Measurements from ENCODE around the gene E2F4.

E2F4 gene

DNA sequence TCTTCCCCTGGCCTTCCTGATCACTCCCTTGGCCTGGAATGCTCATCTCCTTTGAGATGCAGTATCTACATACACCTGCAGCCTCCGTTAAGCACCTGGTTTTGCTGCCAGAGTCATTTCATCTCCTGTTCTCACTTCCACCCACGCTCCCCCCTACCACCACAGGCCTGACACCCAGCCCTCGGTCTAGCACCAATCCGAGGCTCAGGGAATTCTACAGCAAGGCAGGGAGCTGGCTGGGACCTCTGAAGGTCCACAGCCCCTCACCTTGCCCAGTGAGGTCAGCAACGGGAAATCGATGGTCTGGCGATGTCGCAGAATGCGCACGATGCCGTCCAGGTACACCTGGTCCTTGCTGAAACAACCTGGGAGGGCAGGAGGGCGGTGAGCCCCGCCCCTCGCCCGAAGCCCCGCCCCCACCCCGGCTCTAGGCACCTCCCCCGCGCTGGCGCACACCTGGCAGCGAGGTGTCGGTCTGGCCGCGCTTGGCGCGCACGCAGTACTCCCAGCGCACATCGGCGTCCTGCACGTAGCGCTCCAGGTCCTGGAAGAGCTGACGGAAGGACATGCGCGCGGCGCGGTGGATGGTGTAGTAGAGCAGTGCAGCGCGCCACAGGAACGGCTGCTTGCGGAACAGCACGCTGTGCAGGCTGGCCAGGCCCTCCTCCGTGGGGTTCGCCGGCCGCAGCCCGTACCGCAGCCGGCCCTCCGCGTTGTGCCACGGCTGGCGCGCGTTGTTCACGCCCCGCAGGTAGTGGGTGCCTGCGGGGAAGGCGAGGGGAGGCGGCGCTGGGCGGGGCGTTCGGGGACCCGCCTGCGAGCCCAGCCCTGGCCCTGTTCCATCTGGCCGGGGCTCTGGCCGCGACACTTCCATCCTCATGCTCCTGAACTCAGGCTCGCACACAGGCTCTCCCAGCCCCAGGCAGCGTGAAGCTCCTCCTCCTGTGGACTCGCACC is 13.9 kb upstream of the E2F4 start:
- DNase-seq, result peak; percentile 90

DNA sequence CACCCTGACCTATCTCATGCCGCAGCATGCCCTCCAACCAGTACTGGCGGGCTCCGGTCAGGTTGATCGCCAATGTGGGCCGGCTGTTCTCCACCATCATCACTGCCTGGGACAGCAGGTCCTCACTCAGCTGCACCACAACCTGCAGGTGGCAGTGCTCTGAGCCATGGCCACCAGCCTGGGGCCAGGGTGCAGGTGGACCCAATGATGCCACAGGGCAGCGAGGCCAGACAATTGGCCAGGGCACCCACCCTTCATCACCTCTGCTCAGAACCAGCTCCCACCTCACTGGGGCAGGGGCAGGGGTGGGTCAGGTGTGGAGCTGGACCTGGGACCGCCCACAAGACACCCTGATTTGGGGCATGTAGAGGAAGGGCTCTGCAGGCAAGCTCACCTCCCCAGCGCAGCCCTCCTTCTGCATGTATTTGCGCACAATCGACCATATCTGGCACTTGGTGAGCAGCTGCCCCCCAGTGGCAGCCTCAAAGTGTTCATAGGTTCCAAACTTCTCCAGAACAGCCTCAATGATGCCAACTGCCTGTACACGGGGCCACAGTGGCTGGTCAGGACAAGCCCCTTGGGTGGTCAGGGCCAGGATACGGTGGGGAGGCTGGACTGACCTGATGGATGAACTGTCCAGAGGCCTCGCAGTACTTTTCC is 12.4 kb upstream of the E2F4 start:
- DNase-seq, result no peak

DNA sequence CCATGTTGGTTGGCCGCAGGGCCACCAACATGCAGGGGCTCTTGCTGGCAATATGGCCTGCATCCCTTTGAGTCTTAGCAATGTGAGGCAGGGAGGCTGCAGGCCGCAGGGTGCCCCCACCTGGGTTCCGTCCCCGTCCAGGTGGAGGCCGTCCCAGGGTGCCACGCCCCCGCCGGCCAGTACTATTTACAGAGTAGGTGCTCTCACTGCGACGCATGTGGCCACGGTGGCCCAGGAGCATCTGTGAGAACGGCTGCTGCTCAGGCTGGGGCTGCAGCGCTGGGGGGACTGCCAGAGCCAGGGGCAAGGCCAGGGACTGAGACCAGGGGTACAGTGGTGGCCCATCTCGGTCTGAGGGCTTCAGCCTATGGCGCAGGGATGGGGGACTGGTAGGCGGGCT is 11.8 kb upstream of the E2F4 start:
- DNase-seq, result no peak

DNA sequence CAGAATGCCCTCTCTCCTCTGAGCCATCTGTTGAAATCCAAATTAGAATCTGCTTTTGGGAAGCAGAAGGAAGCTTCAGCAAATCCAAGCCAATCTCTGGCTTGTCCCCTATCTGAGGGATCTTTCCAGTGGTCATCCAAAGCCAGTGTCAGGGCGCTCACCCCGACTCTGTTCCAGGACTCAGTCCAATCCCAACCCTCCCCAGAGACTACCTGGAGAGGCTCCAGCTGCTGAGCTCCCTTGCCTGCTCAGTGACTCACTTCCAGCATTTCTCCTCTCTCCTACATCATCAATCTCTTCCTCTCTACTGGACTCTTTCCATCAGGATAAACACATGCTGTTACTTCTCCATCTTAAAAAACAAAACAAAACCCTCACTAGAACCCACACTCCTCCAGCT is 10.6 kb upstream of the E2F4 start:
- DNase-seq, result no peak

DNA sequence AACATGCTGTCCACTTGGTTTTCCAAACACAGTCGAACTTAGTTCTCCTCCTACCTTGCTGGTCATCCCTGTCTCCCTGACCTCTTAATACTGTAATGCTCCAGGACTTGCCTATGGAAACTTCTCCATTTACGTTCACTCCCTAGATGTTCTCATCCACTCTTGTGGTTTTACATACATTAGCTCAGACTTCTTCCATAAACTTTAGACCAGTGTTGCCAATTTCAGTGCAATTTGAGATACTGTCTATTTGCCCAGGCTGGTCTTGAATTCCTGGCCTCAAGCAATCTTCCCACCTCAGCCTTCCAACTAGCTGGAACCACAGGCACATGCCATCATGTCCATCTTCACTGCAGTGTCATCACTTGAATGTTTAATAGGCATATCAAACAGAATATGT is 9.7 kb upstream of the E2F4 start:
- DNase-seq, result no peak

DNA sequence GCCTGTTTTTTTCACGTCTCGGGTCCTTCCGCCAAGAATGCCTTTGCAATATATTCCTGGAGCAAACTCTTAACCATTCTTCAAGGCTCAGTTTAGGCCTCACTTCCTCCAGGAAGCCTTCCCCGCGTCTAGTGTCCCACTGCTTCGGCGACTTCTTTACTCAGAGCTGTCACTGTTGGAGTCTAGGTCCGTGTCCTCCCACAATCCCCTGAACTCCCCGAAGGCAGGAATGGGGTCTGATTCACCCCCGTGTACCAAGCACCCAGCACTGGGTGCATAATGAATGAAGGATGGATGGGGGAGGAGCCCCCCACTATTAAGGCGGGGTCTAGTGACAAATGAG is 8.7 kb upstream of the E2F4 start:
- DNase-seq, result no peak

DNA sequence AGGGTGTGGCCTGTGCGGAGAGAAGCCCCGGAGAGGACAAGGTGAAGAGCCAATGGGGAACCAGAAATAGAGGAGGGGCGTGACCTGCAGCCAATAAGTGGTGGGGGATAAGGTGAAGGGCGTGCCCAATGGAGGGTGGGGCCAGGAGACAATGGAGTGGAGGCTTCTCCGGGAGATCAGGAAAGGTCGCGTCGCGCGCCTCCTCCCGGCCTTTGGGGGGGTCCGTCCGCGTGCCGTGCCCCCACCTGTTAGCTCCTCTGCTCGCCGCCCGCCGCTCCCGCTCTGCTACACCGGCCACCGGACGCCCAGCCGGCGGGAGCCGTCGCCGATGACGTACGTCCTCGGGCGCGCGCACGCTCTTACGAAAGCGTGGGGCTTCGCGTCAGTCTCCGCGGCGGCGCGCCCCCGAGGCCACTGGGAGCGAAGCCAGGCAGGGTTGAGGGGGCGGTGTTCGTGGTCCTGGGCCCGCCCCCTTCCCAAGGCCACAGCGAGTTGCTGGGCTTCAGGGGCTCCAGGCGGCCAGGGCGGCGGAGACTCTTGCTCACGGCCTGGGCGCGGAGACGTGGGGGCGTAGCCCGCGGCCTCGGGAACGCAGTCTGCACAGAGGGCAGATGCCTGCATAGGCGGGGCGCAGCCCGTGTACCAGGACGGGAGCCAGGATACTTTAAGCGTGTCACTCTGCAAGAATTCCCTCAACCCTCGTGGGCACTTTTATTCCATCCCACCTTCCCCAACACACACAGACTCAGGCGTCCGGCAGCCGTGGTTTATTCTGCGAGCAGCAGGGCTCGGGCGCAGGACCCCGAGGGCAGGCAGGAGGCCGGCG is 8.1 kb upstream of the E2F4 start, which contains the start of gene MATCAP1:
TSS of gene MATCAP1 (minus strand) at position 337 of the 826 bp plus-strand sequence. CDS start 3,353 bp downstream, outside the sequence.
- peak; percentile 94 for DNase-seq

DNA sequence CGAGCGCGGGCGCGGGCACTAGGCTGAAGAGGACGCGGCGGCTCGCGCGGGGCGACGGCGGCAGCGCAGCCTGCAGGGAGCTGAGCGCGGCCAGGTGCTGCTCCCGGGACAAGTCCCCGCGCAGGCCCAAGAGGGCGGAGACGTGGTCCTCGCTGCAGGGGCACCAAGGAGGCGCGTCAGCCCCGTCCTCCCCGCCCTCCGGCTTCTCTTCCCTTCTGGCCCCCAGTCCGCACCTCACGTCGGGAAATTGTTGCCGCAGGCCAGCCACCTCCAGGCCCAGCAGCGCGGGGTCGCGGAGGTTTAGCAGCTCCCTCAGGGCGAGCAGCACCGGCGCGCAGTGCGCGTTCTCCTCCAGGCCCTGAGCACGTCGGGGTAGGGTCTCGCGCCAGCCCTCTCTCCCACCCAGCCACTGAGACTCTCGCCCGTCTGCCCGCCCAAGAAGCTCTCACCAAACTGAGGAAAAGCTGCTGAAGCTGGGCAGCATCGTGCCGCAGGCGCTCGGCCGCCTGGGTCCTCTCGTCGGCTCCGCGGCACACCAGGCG is 7.4 kb upstream of the E2F4 start:
- DNase-seq, result peak; percentile 59

DNA sequence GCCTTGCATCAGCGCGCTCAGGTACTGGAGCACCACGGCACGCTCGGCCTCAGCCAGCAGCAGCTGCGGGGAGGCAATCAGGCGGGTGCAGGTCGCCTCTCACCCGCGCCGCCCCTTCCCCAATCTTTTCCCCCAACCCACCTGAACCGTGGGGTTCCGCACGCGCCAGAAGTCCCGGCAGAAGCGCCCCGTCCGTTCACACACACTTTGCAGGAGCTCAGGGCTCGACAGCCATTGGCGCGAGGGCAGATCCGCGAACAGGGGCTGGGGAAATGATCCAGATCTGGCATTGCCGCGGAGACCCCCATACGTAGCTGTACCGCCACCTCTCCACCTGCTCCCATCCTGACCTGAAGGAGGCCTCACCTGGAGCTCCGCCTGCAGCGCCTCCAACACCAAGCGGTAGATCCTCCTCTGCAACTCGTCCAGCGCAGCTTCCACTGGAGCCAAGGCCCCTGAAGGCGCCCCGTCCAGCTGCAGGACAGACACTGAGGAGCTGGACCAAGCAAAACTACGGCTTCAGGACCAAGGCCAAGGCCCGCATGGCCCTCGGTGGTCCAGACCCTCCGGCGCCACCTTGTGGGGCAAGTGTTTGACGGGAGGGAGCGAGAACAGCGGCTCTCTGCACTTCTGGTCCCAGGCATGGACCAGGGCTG is 6.8 kb upstream of the E2F4 start:
- DNase-seq, result peak; percentile 55

DNA sequence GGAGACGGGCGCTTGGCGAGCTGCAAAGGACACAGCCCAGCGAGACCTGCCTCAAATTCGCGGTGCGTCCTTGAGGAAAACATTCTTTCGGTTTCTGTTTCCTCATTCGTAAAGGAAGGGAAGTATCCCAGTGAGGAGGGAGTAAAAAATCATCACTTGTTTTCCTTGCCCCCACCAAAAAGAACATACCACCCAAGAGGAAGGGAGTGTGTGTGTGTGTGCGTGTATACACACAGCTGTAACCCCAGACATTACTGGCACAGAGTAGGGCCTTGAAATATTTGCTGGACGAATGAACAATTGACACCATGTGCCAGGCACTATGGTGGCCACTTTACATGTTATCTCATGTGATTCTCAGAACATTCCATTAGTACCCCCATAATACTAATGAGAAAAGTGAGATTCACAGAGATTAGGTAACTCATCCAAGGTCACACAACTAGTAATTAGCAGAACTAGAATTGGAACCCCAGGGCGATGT is 6.3 kb upstream of the E2F4 start:
- no peak for DNase-seq

DNA sequence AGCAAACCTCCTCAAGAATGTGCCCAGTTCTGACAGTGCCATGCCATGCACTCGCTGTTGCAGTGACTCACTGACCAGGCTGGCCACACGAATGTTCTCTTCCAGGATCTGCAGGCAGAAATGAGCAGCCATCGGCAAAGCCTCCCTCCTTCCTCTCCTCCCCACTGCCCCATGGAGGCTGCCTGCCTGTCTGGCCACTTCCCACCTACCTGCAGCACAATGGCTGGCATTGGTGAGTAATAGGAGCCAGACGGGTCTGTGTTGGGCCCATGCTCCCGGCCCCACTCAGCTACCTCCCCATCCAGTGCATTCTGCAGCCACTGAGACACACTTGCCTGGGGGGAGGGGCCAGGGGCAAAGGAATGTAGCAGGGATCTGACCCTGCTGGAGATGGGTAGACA is 5.4 kb upstream of the E2F4 start:
- no peak for DNase-seq

DNA sequence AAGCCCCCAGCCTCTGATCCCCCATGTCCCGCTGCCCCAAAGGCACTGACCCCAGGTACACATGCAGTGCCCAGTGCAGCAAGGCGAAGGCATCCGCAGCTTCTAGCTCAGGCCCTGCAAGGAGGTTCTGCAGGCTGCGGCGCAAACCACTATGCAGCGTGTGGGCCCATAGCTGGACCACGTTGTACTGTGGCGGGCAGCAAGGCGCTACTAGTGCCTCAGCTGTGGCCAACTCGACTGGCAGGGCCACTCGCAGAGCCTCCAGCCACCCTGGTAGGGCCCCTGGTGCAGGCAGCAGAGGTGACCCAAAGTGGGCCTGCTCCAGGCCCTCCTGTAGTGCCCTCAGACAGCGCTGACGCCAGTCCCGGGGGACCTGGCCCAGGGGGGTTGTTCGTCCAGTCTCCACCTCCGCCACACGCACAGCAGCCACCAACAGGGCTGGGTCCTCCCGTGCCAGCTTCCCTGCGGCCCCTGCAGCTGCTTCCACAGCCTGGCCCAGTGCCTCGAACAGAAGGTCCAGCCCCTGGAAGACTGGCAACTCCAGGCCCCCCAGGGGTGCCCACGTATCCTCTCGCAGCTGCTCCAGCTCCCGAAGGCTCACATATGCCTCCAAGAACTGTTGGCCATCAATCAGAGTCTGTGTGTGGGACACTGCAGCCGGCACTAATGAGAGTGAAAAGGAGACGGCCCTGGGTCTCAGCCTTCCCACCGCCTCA is 4.6 kb upstream of the E2F4 start:
- DNase-seq, result no peak

DNA sequence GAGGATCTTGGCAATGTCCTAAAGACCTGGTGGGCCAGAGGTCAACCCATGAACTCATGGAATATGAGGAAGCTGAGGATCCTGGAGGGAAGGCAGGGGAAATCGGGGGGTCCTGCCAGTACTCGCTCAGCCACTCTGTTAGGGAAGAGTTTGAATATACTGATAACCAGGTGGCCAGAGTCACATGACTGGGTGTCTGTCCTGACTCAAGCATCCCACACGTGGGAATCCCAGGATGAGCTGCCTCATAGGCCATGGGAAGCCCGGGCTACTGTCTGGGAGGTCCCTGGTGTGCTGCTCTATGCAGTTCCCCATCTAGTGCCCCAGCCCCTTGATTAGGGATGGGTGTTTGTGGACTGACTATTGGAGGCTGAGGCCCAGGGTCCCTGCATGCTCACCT is 3.6 kb upstream of the E2F4 start:
- no peak for DNase-seq

DNA sequence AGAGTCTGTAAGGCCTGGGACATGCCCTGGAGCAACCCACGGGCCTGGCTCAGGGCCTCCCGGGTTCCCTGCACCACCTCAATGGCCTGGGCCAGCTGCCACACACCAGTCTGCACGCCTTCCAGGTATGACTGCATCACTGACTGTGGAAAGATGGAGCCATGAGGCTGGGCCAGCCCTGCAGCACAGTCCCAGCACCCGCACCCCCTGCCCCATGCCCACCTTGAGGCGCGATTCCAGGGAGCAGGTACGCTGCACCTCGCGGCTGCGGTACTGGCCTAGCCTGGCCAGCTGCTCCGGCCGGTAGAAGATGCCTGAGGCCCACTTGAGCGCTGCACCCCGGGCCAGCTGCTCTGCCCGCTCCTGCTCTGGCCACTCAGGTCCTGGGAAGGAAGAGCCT is 3.2 kb upstream of the E2F4 start:
- DNase-seq, result no peak

DNA sequence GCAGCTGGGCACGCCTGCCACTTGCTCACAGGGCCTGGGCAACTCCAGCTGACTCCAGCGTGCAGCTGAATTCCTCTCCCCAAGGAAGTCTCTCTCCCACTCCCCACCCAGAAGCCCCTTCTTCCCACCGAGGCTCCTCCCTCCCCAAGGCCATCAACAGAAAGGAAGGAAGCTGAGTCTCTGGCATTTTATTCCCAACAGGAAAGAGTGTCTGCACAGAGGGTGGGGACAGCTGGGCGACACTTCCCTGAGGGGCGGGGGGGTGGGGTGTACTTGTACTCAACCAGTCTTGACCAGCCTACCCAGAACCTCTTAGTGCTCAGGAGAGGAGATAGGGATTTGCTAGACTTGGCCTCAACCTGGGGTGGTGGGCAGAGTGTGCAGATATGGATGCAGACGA is 1.9 kb upstream of the E2F4 start, which contains the start of gene EXOC3L1:
TSS of gene EXOC3L1 (minus strand) at position 96 of the 400 bp plus-strand sequence. CDS start 460 bp downstream, outside the sequence.
- no peak for DNase-seq

DNA sequence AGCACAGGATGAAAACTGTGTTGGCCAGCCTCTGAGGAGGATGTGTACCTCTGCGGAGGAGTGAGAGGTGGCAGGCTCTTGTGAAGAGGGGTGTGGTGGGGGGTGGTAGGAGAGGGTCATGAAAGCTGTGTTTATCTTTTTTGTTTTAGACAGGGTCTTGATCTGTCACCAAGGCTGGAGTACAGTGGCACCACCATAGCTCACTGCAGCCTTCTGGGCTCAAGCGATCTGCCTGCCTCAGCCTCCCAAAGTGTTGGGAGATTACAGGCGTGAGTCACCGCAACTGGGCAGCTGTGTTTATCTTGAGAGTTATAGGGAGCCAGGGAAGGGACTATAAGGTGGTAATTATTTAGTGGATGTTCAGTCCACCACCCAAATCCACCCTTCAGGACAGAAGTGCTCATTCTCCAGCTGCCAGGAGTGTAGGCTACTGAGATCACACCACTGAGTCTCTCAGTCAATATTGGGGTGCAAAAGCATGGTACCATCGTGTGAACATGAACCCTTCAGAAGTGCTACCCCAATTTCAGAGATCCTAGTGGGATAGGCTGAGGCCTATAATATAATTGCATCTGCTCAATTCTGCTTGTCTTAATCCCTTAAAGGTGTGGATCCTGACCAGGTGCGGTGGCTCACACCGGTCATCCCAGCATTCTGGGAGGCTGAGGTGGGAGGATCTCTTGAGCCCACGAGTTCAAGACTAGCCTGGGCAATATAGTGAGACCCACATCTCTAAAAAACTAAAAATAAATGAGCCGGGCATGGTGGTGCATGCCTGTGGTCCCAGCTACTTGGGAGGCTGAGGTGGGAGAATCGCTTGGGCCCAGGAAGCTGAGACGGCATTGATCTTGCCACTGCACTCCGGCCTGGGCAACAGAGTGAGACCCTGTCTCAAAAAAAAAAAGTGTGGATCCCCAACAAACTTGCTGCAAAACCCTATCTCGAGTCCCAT is 1.2 kb upstream of the E2F4 start:
- DNase-seq, result no peak

DNA sequence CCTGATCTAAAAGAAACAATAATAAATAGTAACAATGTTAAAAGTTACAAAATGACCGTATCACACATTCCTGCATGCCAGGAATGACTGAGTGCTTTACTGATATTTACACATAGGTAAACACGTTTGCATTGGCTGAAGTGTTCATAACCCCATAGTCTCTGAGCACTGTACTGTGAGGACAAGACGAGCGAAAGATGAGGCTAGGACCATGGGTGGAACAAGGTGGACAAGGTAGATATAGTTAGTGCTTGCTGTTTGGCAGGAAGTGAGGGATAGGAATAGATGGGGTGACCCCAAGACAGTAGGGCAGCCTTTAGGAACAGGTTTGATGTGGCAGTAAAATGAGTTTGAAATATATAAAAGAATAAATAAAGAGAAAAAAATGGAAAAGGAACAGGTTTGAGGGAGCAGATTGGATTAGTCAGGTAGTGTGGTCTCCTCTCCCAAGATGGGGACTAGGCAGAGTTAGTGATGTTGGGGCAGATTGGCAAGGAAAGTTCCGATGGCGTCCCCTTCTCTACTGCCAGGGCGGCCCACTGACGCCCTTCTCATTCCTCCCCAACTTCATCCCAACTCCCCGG is 452 bp upstream of the E2F4 start:
- DNase-seq, result no peak

DNA sequence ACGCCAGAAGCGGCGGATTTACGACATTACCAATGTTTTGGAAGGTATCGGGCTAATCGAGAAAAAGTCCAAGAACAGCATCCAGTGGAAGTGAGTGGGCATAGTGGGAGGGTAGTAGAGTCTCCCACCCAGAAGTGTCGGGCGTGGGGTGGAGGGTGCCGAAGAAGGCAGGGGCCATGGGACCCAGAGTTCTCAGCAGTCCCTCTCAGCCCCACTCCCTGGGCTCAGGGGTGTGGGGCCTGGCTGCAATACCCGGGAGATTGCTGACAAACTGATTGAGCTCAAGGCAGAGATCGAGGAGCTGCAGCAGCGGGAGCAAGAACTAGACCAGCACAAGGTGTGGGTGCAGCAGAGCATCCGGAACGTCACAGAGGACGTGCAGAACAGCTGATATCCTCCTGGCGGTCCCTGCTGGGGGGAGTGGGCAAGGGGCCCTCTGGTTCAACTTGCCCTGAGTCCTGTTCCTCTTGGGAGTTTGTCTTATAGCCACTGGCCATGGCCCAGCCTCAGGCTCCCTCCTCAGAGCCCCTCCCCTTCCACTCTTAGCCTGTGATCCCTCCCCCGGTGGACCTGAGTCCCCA is 916 bp downstream of the E2F4 start:
- no peak for DNase-seq

DNA sequence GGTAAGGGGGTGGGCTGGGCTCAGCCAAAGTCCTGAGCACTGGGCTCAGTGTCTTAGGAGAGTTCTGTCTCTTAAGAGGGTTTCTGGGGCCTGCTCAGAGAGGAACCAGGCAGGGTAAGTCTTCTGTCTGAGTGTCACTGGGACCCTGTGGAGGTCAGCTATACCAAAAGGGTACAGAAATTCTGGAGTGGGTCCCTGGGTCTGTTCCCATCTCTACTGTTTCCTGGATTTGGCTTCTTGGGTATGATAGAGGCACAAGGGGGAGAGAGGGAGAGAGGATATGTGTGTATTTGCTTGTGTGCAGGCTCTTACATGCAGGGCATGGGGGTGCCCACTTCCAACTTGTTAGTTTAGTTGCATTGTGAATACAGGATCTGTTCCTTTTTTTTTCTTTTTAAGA is 1.6 kb downstream of the E2F4 start:
- DNase-seq, result no peak

DNA sequence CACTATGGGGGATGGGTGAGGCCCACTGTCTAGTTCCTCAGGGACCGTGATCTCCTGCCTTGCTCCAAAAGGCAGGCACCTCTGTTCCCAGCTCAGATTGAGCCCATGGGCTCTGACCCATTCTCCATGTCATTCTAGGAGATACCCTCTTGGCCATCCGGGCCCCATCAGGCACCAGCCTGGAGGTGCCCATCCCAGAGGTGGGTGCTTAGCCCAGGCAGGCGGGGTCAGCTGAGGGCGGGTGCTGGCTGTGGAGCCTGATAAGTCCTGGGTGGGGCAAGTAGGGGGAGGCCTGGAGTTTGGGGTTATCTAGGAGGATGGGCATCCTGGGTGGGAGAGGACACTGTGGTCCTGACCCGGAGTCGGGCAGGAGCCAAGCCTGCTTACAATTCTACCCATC is 2.3 kb downstream of the E2F4 start:
- no peak for DNase-seq
